Hindlimb muscle (tissue), 1 donor: ENCODE measurements around the gene XKR8. TPM values are rescaled to one million over a fixed set of nuclear protein-coding genes. Genes with fewer than 3 reads are reported as not detected.

Source experiments
- DNase-seq: peaks from one replicate; pipeline ENCODE4 v3.0.0-alpha.2; 2013
- polyA plus RNA-seq: library from polyadenylated mRNA; unstranded; fragments of 120-200 nt; gene quantifications from one replicate; pipeline ENCODE4 v1.2.1, GENCODE V29; 2013; ENCODE audit not compliant: insufficient read length

Gene XKR8
- polyA plus RNA-seq, 1 donor = 9.4 TPM

GRCh38 chr1:27957655-27958054 lies 2.1 kb upstream of the XKR8 start:
- no peak for DNase-seq

GRCh38 chr1:27958513-27958912 lies 1.3 kb upstream of the XKR8 start:
- DNase-seq = no peak

GRCh38 chr1:27960762-27961645 lies 1.2 kb downstream of the XKR8 start:
- no peak for DNase-seq

DNA sequence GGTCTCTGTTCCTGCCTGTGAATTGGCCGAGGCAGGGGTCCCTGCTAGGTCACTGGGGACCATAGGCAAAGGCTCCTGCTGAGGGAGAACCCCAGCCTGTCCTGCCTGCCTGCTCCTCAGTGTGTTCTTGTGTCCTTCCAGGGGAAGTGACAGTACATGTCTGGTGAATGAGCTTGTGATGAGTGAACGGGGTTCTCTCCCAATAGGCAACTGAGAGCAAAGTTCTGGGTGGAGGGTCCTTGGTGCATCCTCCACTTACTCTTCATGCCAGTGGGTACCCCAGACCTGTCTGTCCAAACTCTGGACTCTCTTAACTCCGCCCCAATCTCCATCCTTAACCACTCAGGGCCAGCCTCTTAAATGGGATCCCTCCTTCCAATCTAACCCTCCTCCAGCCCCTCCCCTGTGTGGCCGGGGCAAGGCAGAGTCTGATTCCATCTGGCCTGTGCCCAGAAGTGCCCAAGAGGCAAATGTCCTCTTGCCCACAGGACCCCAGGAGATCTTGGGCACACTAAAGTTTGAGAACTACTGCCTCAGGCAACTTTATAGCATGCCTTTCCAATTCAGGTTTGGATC lies 2.0 kb downstream of the XKR8 start:
- no peak for DNase-seq

DNA sequence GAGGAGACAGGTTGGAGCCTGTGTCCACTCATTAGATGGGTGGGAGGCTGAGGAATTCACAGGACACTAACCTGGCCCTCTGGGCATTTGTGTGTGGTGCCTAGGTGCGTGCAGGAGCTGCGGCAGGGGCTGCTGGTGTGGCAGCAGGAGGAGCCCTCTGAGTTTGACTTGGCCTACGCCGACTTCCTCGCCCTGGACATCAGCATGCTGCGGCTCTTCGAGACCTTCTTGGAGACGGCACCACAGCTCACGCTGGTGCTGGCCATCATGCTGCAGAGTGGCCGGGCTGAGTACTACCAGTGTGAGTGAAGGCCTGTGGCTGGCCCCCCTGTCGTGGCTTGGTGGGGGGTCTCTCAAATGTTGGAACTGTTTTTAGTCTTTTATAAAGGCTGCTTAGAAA lies 3.6 kb downstream of the XKR8 start:
- DNase-seq = no peak

DNA sequence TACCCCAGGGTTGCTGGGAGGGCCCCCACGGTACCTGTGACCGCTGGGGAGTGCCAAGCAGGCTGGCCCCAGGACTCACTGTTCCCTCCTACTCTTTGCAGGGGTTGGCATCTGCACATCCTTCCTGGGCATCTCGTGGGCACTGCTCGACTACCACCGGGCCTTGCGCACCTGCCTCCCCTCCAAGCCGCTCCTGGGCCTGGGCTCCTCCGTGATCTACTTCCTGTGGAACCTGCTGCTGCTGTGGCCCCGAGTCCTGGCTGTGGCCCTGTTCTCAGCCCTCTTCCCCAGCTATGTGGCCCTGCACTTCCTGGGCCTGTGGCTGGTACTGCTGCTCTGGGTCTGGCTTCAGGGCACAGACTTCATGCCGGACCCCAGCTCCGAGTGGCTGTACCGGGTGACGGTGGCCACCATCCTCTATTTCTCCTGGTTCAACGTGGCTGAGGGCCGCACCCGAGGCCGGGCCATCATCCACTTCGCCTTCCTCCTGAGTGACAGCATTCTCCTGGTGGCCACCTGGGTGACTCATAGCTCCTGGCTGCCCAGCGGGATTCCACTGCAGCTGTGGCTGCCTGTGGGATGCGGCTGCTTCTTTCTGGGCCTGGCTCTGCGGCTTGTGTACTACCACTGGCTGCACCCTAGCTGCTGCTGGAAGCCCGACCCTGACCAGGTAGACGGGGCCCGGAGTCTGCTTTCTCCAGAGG lies 6.8 kb downstream of the XKR8 start:
- DNase-seq = no peak

DNA sequence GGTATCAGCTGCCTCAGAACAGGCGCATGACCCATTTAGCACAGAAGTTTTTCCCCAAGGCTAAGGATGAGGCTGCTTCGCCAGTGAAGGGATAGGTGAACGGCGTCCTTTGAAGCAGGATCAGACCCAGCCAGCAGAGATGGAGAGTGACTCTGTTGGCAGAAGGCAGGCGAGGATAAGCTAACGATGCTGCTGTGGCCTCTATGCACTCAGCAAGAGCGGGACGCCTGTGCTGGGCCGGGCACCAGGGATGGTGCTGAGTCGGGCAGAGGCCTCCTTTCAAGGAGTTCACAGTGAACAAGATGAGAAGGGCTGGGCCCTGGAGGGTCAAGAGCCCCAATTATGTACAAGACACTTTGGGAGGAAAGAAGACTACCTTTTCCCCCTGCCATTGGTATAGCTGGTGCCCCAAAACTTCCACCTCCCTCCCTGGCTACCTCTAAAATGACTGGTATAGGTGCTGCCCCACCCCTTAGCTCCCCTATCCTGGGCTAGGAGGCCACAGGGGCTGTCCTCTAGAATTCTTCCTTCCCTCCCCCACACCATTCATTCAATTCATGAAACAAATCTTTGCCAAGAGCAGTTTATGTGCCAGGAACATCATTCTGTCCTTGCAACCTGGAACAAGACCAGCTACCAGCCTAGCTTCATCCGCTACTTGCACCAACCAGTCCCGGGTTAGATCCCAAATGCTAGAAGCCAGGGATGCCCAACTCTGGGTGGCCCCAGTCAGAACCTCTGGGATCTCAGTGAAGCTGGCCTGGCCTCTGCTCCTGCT lies 7.5 kb downstream of the XKR8 start:
- no peak for DNase-seq

- no peak for DNase-seq
These were observed 8.2 kb downstream of the XKR8 start for GRCh38 chr1:27967884-27968466.

- DNase-seq = no peak
These were observed 8.9 kb downstream of the XKR8 start for GRCh38 chr1:27968692-27969091.

DNA sequence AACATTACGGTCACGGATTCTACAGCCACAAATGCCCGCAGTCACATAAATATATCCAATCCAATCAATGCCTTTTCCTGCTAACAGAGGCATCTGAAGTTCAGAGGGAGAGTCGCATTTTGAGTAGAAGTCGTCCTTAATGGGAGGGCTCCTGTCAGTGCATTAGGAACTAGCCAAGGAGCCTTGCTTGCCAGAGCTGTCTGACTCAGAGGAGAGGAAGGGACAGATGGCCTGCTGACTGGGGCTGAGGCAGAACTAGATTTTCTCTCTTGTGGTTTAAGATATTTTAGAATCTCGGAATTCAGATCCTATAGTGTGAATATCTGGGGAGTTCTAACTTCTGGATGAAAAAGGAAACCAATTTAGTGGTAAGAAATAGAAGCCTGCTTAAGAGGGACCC lies 10.6 kb downstream of the XKR8 start:
- no peak for DNase-seq

- DNase-seq = no peak
These were observed 11.9 kb downstream of the XKR8 start for GRCh38 chr1:27971674-27972073.

GRCh38 chr1:27972141-27972540 lies 12.4 kb downstream of the XKR8 start:
- no peak for DNase-seq

- no peak for DNase-seq
These were observed 14.1 kb downstream of the XKR8 start for GRCh38 chr1:27973771-27974416.

GRCh38 chr1:27974417-27974781 lies 14.6 kb downstream of the XKR8 start:
- DNase-seq = no peak

- peak; percentile 45 for DNase-seq
These were observed 19.5 kb downstream of the XKR8 start for GRCh38 chr1:27979151-27979858.

GRCh38 chr1:27979859-27980201 lies 20.1 kb downstream of the XKR8 start:
- DNase-seq = no peak

DNA sequence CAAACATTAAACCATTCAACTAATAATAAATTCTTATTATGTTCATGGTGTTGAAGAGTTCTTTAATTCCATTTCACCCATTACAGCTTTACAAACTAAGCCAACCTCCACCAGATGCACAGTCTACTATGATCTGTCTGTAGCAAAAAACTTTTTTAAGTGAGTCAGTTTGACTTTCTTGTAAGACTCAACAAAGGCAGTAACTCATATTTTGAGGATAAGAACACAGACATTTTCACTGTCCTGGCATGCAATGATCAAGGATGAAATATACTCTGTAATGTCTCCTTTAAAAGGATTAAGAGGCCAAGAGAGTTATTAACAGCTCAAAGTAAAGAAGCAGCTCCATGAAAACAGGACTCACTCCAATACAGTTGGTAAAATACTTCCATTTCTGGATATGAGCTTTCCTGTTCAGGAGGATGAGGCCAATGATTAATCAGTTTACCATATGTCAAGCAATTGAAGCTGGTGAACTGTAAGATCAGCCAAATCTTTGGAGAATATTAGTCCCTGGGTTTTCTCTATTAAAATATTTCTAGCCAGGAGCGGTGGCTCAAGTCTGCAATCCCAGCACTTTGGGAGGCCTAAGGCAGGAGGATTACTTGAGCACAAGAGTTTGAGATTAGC lies 20.6 kb downstream of the XKR8 start:
- DNase-seq = peak; percentile 54

DNA sequence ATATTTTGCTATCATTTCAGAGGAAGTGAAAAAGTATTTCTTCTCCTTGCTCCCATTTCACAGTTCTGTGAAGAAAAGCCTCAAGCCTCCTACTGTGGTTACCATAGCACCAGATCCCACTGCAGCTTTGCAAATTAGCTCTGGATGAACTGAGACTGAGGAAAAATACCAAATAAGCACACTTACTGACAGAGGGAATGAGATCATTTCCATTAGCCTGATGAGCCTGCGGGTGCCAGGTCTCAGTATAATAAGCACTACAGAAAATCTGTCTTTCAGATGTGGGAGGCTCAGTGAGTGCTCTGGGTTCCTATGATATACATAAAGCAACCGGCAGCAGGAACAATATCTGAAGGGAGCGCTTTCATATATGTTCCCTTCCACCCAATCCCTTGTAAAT lies 21.4 kb downstream of the XKR8 start:
- peak; percentile 57 for DNase-seq

GRCh38 chr1:27990920-27991537 lies 31.3 kb downstream of the XKR8 start:
- no peak for DNase-seq

- DNase-seq = no peak
These were observed 32.5 kb downstream of the XKR8 start for GRCh38 chr1:27992276-27992675.
